Psoas muscle (tissue), 8 donors: ENCODE measurements around the gene EXD3. TPM values are rescaled to one million over a fixed set of nuclear protein-coding genes. Genes with fewer than 3 reads are reported as not detected.
A peak's percentile ranks its signal among the peaks of the same experiment; 100 is the strongest.

Experiments used
- ATAC-seq, 4 donors: fragments of 200-7000 bp; cut with Tn5 transposase; one replicate each; pipeline ENCODE4 v1.9.1; 2020; ENCODE audit warnings: moderate library complexity in 3 of 4, mild to moderate bottlenecking in 2 of 4
- DNase-seq, 2 donors: peaks; one replicate each; pipeline ENCODE4 v3.0.0-alpha.2; 2020
- H3K27ac ChIP-seq: fragments of 200-600 bp; one replicate; pipeline ENCODE4 v1.8.0; 2022
- H3K27me3 ChIP-seq, 3 donors: fragments of 200-600 bp in 1 of 3; one replicate each; pipeline versions ENCODE4 v1.6.1 to v1.8.0; 2013 to 2022; ENCODE audit warnings: low read length in 2 of 3, mild to moderate bottlenecking in 2 of 3, moderate library complexity in 1 of 3; ENCODE audit not compliant: insufficient read depth in 3 of 3
- H3K36me3 ChIP-seq, 2 donors: fragments of 200-600 bp in 1 of 2; one replicate each; pipeline versions ENCODE4 v1.6.1 to v1.8.0; 2013 to 2022; ENCODE audit warnings: low read depth in 1 of 2, mild to moderate bottlenecking in 1 of 2, moderate library complexity in 1 of 2; ENCODE audit not compliant: insufficient read depth in 1 of 2
- H3K4me1 ChIP-seq: fragments of 200-600 bp; one replicate; pipeline ENCODE4 v1.8.0; 2022
- H3K4me3 ChIP-seq: fragments of 200-600 bp; one replicate; pipeline ENCODE4 v1.8.0; 2022; ENCODE audit warnings: mild to moderate bottlenecking
- H3K9me3 ChIP-seq: fragments of 200-600 bp; one replicate; pipeline ENCODE4 v1.8.0; 2022
- CTCF ChIP-seq: fragments of 200-600 bp; IDR thresholded peaks from one replicate; pipeline ENCODE4 v1.8.0; 2022; ENCODE audit warnings: antibody characterized with exemption
- WGBS, 3 donors: extraction: QIAGEN DNeasy Blood & Tissue Kit; methylation state at CpG; one replicate each; pipeline versions ENCODE4 v1.1.6 to v1.1.7; 2013; 5-methylcytosine and 5-hydroxymethylcytosine counted together
- intact Hi-C, 2 donors: fragments of 100-400 bp; cut with DNase I; formaldehyde crosslinking; loops; one replicate each; pipeline versions ENCODE4 v1.11.0 to v1.14.2; 2022
- polyA plus RNA-seq, 3 donors: library from polyadenylated mRNA; stranded (reverse); fragments of 200-250 nt; gene quantifications; one replicate each; pipeline ENCODE4 v1.2.3, GENCODE V29; 2013
- total RNA-seq, 4 donors: library from RNA; stranded (reverse); fragmentation: NEBNext Ultra II Directional in 2 of 4; extraction: Animal tissue kit (Norgen Biotek cat#: 25700) in 2 of 4; gene quantifications; one replicate each; pipeline versions ENCODE4 v1.2.1 to v1.2.4, GENCODE V29; 2021 to 2023
- donor health status: healthy with polysubstance abuse.
- donor health status: DM: no; HTN: no; CAD: no; lungs with moderate emphysema.
- donor health status: Bipolar disorder and iron deficiency.
- donor health status: healthy.
- donor health status: DM: yes; HTN: yes; CAD: no.
- donor health status: DM: no; HTN: no; CAD: no.
- donor health status: DM: no; HTN: no; CAD: no.
- donor health status: DM: yes; HTN: yes; CAD: no.

The EXD3 gene
- total and polyA plus RNA-seq, 7 donors, result 5.7 to 11.2 (median 9.4) TPM

- Histone ChIP-seq H3K27me3 (no peaks in the 10 kb centered on the region), H3K9me3 (peaks cover 2% of the 10 kb centered on the region), H3K36me3 (peaks cover 2 to 13% of the 10 kb centered on the region in 2 donors), H3K4me3 (no peak overlapping the region), H3K27ac (no peak overlapping the region), H3K4me1 (no peaks in the 10 kb centered on the region)
- intact Hi-C loops, result loop anchor here in 1 of 2 donors (2.0 kb wide), 1 partner anchor 51 kb away; no protein-coding TSS in a partner anchor
- ATAC-seq (no peak), DNase-seq (no peak)
- 77 to 94% (median 84%) methylated on average over 23 of the region's 23 CpGs for WGBS, 3 donors
- TF ChIP-seq CTCF, result no peak
These were observed 71.0 kb downstream of the EXD3 start for GRCh38 chr9:137351781-137352501.

GRCh38 chr9:137350696-137351584 is 72.0 kb downstream of the EXD3 start:
- no peaks in the 10 kb centered on the region for H3K9me3 ChIP-seq
- intact Hi-C loops, result loop anchor here in 1 of 2 donors (2.0 kb wide), 1 partner anchor 52 kb away; no protein-coding TSS in a partner anchor
- H3K4me1 ChIP-seq, result no peaks in the 10 kb centered on the region
- DNase-seq (no peak), ATAC-seq (peak in 1 of 4 donors; percentile 34)
- 92 to 97% (median 92%) methylated on average over 25 to 30 of the region's 30 CpGs for WGBS, 3 donors
- H3K27ac ChIP-seq, result no peak overlapping the region
- H3K27me3 ChIP-seq, result no peaks in the 10 kb centered on the region
- no peak for TF ChIP-seq CTCF
- H3K36me3 ChIP-seq, result peaks cover 2 to 18% of the 10 kb centered on the region in 2 donors
- H3K4me3 ChIP-seq, result no peak overlapping the region

GRCh38 chr9:137349471-137350033 is 73.4 kb downstream of the EXD3 start:
- Histone ChIP-seq H3K4me3 (no peak overlapping the region), H3K27ac (no peak overlapping the region), H3K27me3 (no peaks in the 10 kb centered on the region), H3K4me1 (no peaks in the 10 kb centered on the region), H3K9me3 (no peaks in the 10 kb centered on the region), H3K36me3 (peaks cover 2 to 23% of the 10 kb centered on the region in 2 donors)
- intact Hi-C loops, result loop anchor here in 1 of 2 donors (2.0 kb wide), 1 partner anchor 53 kb away; no protein-coding TSS in a partner anchor
- WGBS, 3 donors, result 94 to 96% (median 96%) methylated on average over 23 to 27 of the region's 27 CpGs
- ATAC-seq (no peak), DNase-seq (no peak)
- TF ChIP-seq CTCF, result no peak

DNA sequence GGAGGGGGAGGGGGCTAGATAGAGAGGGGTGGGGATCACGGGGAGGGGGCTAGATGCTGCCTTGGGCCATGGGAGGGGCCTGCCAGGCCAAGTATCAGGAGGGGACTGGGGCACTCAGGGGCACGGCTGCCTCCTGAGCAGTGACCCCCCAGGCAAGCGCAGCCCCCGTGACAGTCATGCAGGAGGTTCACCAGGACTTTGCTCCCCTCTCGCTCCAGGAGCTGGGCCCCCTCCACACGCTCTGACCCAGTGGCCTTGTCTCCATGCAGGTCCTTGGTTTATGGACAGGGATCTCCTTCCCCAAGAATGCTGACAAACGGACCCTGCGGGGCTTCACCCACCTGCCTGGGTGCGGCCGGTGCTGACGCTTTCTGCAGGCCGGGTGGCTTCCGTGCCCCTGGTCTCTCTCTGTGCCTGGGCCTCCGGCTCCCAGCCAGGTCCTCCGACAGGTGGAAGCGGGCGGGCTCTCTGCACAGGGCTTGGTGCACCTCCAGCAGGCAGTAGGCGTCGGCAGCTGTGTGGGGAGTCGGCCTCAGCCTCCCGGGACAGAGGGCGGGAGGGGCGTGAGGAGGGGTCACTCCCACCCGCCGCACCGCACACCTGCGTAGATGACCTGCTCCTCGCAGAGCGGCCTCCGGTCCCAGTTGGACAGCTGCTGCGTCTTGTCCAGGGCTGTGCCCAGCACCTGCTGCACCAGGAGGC is 74.0 kb downstream of the EXD3 start:
- no peaks in the 10 kb centered on the region for H3K9me3 ChIP-seq
- no peak overlapping the region for H3K27ac ChIP-seq
- 95 to 97% (median 95%) methylated on average over 24 to 31 of the region's 31 CpGs for WGBS, 3 donors
- ATAC-seq (no peak), DNase-seq (no peak)
- no peaks in the 10 kb centered on the region for H3K27me3 ChIP-seq
- no peak overlapping the region for H3K4me3 ChIP-seq
- no peak for TF ChIP-seq CTCF
- intact Hi-C loops, result no loop called here
- H3K4me1 ChIP-seq, result no peaks in the 10 kb centered on the region
- peaks cover 2 to 30% of the 10 kb centered on the region in 2 donors for H3K36me3 ChIP-seq
